Activated CD8-positive, alpha-beta T cell treated with anti-CD3 and anti-CD28 coated beads, Interleukin-2, amount 10 ng/mL, durations not matched to agents 7 days and 5 days (primary cell): ENCODE data around the gene JADE1. TPM values are rescaled to one million over a fixed set of nuclear protein-coding genes. Genes with fewer than 3 reads are reported as not detected.

Source experiments
- ATAC-seq: fragments of 150-1000 bp; cut with Tn5 transposase; one replicate; pipeline ENCODE4 v1.10.0; 2021; ENCODE audit warnings: moderate library complexity
- CTCF ChIA-PET: fragments of 350-600 bp; sonication (Branson Sonifier 250); formaldehyde crosslinking; loops from one replicate; lab custom pipeline; 2021; ENCODE audit warnings: antibody characterized with exemption; lab: Charles Lee
- POLR2A ChIA-PET: fragments of 350-600 bp; sonication (Branson Sonifier 250); formaldehyde crosslinking; loops from one replicate; lab custom pipeline; 2021; ENCODE audit warnings: antibody characterized with exemption; lab: Charles Lee
- DNase-seq: peaks from one replicate; pipeline ENCODE4 v3.0.0-alpha.2; 2020
- H3K27ac Mint-ChIP-seq: one replicate; pipeline ENCODE4 v1.8.0; 2021; ENCODE audit warnings: mild to moderate bottlenecking, mixed read lengths
- H3K27me3 Mint-ChIP-seq: one replicate; pipeline ENCODE4 v1.8.0; 2021; ENCODE audit warnings: low read depth, mixed read lengths
- H3K36me3 Mint-ChIP-seq: one replicate; pipeline ENCODE4 v1.8.0; 2021; ENCODE audit warnings: low read depth, mixed read lengths
- H3K4me1 Mint-ChIP-seq: one replicate; pipeline ENCODE4 v1.8.0; 2021; ENCODE audit warnings: low read depth, mixed read lengths
- H3K4me3 Mint-ChIP-seq: one replicate; pipeline ENCODE4 v1.8.0; 2021; ENCODE audit warnings: mild to moderate bottlenecking, mixed read lengths
- H3K9me3 Mint-ChIP-seq: one replicate; pipeline ENCODE4 v1.8.0; 2022; ENCODE audit warnings: mixed read lengths; ENCODE audit not compliant: insufficient read depth
- total RNA-seq, 2 experiments: library from RNA; stranded (reverse); gene quantifications; one replicate each; pipeline ENCODE4 v1.2.3, GENCODE V29; 2021

JADE1 gene
- total RNA-seq, 2 experiments from 2014 or later, result 33.5 to 36.0 TPM

DNA sequence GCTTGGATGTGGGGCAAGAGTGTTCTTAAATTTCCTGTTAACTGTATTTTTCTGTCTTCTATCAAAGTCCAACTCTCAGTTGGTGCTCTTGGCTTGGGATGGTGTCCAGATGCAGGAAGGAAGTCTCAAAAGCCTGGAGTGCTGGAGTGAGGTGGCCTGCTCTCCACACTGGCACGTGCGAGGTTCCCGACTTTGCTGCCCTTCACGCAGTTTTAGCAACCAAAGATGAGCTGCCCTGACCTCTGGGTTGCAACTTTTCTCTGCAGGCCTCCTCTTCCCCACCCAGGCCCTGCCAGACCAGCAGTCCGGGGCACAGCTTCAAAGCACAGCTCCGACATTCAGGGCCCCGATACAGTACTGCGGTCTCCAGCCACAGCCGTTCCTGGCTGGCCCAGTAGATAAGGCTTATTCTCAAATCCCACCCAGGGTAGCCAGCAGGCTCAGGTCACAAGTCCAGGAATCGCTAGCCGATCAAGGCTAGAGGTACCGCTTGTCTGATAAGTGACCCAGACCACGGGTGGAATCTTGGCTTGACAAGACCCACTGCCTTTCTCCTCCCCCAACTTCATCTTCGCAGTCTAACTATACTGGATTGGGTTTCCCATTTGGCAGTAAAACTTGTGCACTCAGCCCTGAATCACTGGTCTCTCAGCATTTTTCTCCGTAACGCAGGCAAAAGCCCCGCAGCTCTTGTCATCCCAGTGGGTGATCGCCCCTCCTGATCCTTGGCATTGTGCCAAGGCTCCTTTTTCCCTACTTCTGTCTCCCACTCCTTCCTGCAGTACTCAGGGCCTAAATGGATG is 21.8 kb upstream of the JADE1 start:
- DNase-seq (no peak), ATAC-seq (no peak)
- no peaks in the 10 kb centered on the region for H3K4me1 Mint-ChIP-seq
- no peaks in the 10 kb centered on the region for H3K9me3 Mint-ChIP-seq
- no peak overlapping the region for H3K4me3 Mint-ChIP-seq
- ChIA-PET POLR2A (no interaction called here), CTCF (no interaction called here)
- no peaks in the 10 kb centered on the region for H3K36me3 Mint-ChIP-seq
- no peak overlapping the region for H3K27ac Mint-ChIP-seq
- no peaks in the 10 kb centered on the region for H3K27me3 Mint-ChIP-seq

DNA sequence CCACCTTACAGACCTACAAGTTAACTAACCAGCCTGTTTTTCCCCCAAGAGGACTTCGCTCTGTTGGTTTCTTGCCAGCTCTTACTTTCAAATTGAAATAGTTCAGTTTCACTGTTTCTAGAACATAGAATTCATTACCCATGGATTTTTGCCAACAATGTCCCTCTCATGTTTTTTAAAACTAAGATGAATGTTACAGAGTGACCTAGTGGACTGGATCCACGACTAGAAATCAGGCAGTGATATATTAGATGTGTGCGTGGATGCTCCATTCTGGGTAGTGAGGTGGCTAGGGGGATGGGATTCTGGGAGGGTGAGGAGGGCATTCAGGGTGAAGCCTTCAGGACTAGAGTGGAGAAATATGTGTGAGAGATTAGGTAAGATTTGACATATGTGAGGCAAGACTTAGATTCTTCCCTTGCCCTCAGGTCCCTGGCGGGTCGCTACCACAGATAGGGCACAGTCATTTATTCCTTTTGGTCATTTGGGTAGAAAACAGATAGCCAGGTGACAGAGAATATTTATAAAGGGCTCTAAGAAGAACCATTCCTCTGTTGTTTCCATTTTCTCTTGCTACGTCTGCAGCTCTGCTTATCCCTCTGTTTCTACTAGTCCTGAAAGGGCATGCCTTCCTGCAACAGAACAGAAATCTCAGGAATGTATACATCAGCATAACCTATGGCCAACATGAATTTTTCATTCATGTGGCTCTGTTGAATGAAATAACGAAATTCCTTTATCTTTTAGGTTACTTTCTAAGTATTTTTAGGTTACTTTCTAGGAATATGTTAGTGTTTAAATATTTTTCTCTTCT is 15.4 kb upstream of the JADE1 start:
- DNase-seq (no peak), ATAC-seq (no peak)
- no peaks in the 10 kb centered on the region for H3K27me3 Mint-ChIP-seq
- no peaks in the 10 kb centered on the region for H3K36me3 Mint-ChIP-seq
- ChIA-PET CTCF (no interaction called here), POLR2A (no interaction called here)
- no peaks in the 10 kb centered on the region for H3K4me1 Mint-ChIP-seq
- no peak overlapping the region for H3K4me3 Mint-ChIP-seq
- H3K9me3 Mint-ChIP-seq, result no peaks in the 10 kb centered on the region
- H3K27ac Mint-ChIP-seq, result no peak overlapping the region

DNA sequence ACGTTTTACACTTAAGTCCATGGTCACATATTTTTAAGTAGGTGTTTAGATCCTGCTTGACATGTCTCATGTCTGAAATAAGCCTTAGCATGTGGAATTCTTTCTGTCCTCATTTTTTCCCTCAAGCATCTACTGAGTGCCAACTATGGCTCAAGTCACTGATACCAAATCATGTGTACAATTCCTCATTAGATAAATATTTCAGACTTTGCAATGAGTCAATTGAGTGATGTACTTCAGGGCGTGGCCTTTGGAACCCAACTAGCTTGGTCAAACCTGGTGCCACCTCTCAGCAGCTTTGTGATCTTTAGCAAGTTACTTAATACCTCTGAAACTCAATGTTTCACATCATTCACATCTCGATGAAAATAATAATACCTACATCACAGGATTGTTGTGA is 12.6 kb upstream of the JADE1 start:
- no peaks in the 10 kb centered on the region for H3K27me3 Mint-ChIP-seq
- no peak overlapping the region for H3K27ac Mint-ChIP-seq
- ChIA-PET CTCF (no interaction called here), POLR2A (no interaction called here)
- H3K36me3 Mint-ChIP-seq, result no peaks in the 10 kb centered on the region
- H3K4me3 Mint-ChIP-seq, result no peak overlapping the region
- H3K9me3 Mint-ChIP-seq, result no peaks in the 10 kb centered on the region
- DNase-seq (no peak), ATAC-seq (no peak)
- no peaks in the 10 kb centered on the region for H3K4me1 Mint-ChIP-seq

DNA sequence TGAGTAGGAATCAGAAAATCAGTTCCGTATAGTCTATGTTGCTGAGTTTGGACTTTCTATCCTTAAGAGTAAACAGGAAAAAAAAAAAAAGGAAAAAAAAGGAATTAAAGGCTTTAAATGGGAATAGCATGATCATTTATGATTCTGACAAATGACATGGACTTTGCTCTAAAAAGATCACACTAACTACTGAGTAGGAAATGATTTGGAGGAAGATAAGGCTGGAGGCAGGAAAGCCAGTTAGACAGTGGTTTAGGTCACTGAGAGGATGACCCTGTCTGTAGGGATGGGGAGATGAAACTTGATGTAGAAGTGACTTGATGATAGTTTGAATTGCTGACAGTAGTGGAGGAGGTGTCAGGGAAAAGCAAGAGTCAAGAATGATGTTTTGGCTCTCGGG is 9.2 kb upstream of the JADE1 start:
- H3K36me3 Mint-ChIP-seq, result no peaks in the 10 kb centered on the region
- H3K9me3 Mint-ChIP-seq, result no peaks in the 10 kb centered on the region
- POLR2A ChIA-PET, result no interaction called here
- H3K4me3 Mint-ChIP-seq, result no peak overlapping the region
- CTCF ChIA-PET, result no interaction called here
- H3K27ac Mint-ChIP-seq, result no peak overlapping the region
- H3K27me3 Mint-ChIP-seq, result peaks cover 5% of the 10 kb centered on the region
- no peak for ATAC-seq
- no peak for DNase-seq
- H3K4me1 Mint-ChIP-seq, result no peaks in the 10 kb centered on the region

DNA sequence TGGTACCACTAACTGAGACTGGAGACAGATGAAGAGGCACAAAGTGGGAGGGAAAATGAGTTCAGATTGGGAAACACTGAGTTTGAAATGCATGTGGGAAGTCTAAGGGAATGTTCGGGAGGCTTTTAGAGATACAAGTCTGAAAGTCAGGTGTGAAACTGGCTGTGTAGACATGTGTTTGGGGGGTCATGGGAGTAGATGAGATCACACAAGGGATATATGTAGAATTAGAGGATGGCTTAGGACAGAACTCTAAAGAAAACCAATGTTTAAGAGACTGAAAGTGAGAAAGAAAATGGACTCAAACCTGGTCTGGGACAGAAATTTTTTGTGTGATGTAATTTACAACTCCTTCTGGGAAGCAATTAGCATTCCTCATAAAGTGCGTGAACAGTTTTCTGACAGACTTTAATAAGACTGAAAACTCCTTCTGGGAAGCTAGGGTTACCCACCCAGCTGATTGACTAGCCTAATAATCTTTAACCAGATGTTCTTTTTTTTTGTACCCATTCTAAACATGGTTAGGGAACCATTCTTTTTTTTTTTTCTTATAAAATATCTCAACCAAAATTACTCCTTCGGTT is 8.7 kb upstream of the JADE1 start:
- DNase-seq (no peak), ATAC-seq (no peak)
- no peaks in the 10 kb centered on the region for H3K9me3 Mint-ChIP-seq
- peaks cover 5% of the 10 kb centered on the region for H3K27me3 Mint-ChIP-seq
- no peak overlapping the region for H3K27ac Mint-ChIP-seq
- no peaks in the 10 kb centered on the region for H3K36me3 Mint-ChIP-seq
- no peaks in the 10 kb centered on the region for H3K4me1 Mint-ChIP-seq
- H3K4me3 Mint-ChIP-seq, result no peak overlapping the region
- CTCF ChIA-PET, result no interaction called here
- POLR2A ChIA-PET, result no interaction called here

DNA sequence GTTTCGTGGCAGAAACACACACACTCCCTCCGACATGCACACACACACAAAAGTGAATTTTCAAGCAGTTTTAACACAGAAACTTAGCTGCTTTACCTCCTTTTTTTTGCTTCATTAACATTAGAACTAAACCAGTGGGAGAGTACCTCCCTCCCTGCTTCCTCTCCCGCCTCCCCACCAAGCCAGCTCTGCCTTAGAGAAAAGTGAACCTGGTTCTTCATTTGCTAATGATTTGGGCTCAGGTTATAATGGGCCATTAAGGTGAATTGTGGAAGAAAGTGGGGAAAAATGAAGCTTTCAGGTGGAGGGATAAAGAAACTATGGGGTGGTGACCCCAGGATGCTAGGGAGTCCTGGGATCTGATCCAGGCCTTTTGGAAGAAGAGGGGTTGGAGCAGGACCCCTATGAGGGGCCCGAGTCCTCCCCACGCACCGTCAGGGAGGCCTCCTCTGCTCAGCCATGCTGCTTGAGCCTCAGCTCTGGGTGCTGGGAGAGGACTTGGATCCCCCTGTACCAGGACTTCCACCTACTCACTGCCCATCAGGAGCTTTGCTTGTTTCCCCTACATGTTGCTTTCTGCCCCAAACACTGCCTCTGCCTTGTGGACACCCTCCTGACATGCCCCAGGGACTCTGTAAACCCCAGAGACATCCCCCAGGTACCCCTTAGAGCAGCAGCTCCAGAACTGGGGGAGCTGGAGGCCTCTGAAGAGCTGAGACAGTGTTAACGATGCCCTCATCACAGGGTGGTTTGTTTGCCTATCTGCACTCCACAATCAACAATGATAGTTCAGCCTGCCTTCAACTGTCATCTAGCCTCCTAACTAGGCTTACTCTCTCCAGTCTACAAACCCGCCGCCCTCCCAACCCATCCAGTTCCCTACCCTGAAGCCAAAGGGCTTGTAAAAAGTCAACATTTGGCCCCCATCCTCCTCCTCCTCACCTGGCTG is 6.5 kb upstream of the JADE1 start:
- H3K4me3 Mint-ChIP-seq, result no peak overlapping the region
- POLR2A ChIA-PET, result no interaction called here

DNA sequence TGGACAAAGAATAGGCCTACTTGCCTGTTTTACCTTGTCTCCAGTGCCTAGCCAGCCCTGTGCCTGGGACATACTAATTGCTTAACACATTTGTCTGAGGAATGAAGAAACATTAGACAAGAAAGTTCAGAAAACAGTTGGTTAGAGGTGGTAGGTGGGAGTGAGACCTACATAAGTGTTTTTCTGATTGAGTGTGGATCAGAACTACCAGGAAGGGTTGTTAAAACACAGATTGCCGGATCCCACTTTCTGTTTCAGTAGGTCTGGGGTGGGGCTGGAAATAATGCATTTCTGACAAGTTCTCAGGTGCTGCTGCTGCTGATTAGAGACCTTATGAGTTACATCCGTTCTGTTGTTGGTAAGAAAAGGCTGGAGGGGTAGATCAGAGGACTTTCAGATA is 5.7 kb upstream of the JADE1 start:
- ATAC-seq, result no peak
- POLR2A ChIA-PET, result no interaction called here
- H3K4me3 Mint-ChIP-seq, result no peak overlapping the region

More for the DNA sequence above, 6.5 kb upstream of the JADE1 start:
- Mint-ChIP-seq H3K36me3 (no peaks in the 10 kb centered on the region), H3K4me1 (no peaks in the 10 kb centered on the region), H3K27me3 (peaks cover 5% of the 10 kb centered on the region), H3K27ac (no peak overlapping the region), H3K9me3 (no peaks in the 10 kb centered on the region)
- DNase-seq (no peak), ATAC-seq (no peak)
- CTCF ChIA-PET, result interaction anchor here (1.4 kb wide), 1 partner anchor 349 kb away, joined by 3 read pairs; no protein-coding TSS in a partner anchor

DNA sequence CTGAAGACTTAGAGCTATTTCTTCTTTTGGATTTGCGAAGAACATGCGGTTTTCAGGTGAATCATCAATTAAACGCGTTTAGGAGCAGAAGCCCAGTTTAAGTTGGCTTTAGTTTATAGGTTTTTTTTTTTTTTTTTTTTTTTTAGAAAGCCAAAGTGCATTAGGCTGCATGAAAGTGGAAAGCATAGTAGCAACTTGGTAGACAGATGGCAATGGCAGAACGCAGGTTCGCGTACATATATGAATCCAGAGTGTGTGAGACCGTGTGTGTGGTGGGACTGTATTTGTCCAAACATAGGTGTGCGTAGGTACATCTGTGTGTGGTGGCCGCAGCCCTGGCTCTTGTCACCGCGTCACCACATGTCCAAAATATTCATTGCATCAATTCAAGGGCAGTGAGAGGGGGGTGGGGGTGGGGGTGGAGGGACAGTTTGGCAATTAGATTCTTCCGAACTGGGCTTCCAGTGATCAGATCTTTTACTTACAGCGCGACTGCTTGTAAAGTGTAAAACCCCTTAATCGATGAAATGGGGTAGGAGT is 901 bp downstream of the JADE1 start:
- Mint-ChIP-seq H3K27me3 (no peaks in the 10 kb centered on the region), H3K4me3 (peak overlapping the region; percentile 99), H3K27ac (peak overlapping the region; percentile 99), H3K36me3 (peaks cover 6% of the 10 kb centered on the region), H3K4me1 (peaks cover 26% of the 10 kb centered on the region), H3K9me3 (no peaks in the 10 kb centered on the region)
- no peak for ATAC-seq
- DNase-seq, result peak; percentile 48
- ChIA-PET POLR2A (interaction anchor here (0.9 to 2.3 kb wide), 4 partner anchors 8 to 283 kb away, joined by 3 to 10 read pairs (median 4); partner anchors contain the start of gene SCLT1), CTCF (interaction anchor here (1.2 to 1.7 kb wide), 3 partner anchors 8 to 284 kb away, joined by 3 to 8 read pairs (median 5); no protein-coding TSS in a partner anchor)

More for the DNA sequence above, 5.7 kb upstream of the JADE1 start:
- Mint-ChIP-seq H3K9me3 (no peaks in the 10 kb centered on the region), H3K27ac (no peak overlapping the region), H3K36me3 (no peaks in the 10 kb centered on the region), H3K4me1 (peaks cover 1% of the 10 kb centered on the region), H3K27me3 (peaks cover 5% of the 10 kb centered on the region)
- CTCF ChIA-PET, result interaction anchor here (1.4 kb wide), 1 partner anchor 350 kb away, joined by 3 read pairs; no protein-coding TSS in a partner anchor
- DNase-seq, result no peak

DNA sequence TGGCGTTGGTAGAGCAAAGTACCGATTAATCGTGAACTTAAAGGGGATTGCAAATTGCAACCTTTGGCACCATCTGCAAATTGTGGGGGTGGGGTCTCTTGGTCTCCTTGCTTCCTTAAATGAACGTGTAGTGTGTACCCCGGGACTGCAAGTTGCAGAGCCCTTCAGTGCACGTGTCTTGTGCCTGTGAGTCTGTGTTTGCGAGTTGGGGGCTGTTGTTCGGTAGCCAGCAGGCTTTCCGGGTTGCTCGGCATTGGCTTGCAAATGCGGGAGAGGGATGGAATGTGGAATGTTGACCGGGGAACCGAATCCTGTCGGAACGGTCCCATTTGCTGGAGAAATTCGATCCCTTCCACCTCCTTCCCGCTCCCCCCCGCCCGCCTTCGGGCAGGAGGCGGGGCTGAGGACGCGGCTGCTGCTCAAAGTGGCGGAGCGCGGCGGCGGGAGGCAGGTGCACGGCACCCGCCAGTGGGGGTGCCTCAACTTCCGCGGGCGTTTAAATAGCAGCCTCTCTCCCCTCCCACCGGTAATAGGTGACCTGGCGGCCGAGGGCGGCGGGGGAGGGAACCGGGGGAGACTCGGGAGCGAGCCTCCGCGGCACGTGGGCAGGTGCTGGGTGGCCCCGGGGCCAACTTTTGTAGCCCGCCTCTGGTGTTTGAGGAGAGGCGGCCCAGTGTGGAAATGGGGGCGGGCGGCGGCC is 1.5 kb downstream of the JADE1 start:
- peak; percentile 90 for DNase-seq
- peak; percentile 49 for ATAC-seq

More for the DNA sequence above, 1.5 kb downstream of the JADE1 start:
- Mint-ChIP-seq H3K27ac (peak overlapping the region; percentile 99), H3K9me3 (no peaks in the 10 kb centered on the region), H3K4me1 (peaks cover 32% of the 10 kb centered on the region), H3K4me3 (peak overlapping the region; percentile 99), H3K27me3 (no peaks in the 10 kb centered on the region), H3K36me3 (peaks cover 8% of the 10 kb centered on the region)
- CTCF ChIA-PET, result interaction anchor here (2.2 kb wide), 1 partner anchor 52 kb away, joined by 9 read pairs; no protein-coding TSS in a partner anchor
- POLR2A ChIA-PET, result interaction anchor here (1.0 to 2.9 kb wide), 17 partner anchors 10 to 845 kb away, joined by 3 to 47 read pairs (median 7); partner anchors contain the start of genes ABHD18, C4orf33, MFSD8 and PGRMC2
